Esophagus squamous epithelium (tissue), 4 donors: Measurements from ENCODE around the gene GPRIN3.

ENCODE experiments used
- CTCF ChIP-seq, 6 experiments: fragments of 450-650 bp in 4 of 6; fragments of 200-600 bp in 2 of 6; sonication (generic) in 2 of 6; IDR thresholded peaks; one replicate each; pipeline ENCODE4 v1.5.1; 2016 to 2019; ENCODE audit warnings: antibody characterized with exemption in 6 of 6, mild to moderate bottlenecking in 4 of 6, moderate library complexity in 4 of 6
- POLR2A ChIP-seq, 4 donors: fragments of 450-650 bp; IDR thresholded peaks; one replicate each; pipeline ENCODE4 v1.6.1; 2017; ENCODE audit warnings: antibody characterized with exemption in 4 of 4, mild to moderate bottlenecking in 4 of 4, moderate library complexity in 3 of 4

- TF ChIP-seq POLR2A (IDR thresholded peaks at IDR 0.05) (no peak), CTCF (IDR thresholded peaks at IDR 0.05) (no peak)
These were observed 19.7 kb downstream of the GPRIN3 start for GRCh38 chr4:89287945-89288344.
